Activated CD8-positive, alpha-beta memory T cell treated with anti-CD3 and anti-CD28 coated beads, Interleukin-2, amount 50 U/mL, for 4 hours (primary cell): ENCODE measurements around the gene PEF1.
A peak's percentile ranks its signal among the peaks of the same experiment; 100 is the strongest.

Experiments used
- DNase-seq: peaks from one replicate; pipeline ENCODE4 v3.0.0-alpha.2; 2020

PEF1 gene

DNA sequence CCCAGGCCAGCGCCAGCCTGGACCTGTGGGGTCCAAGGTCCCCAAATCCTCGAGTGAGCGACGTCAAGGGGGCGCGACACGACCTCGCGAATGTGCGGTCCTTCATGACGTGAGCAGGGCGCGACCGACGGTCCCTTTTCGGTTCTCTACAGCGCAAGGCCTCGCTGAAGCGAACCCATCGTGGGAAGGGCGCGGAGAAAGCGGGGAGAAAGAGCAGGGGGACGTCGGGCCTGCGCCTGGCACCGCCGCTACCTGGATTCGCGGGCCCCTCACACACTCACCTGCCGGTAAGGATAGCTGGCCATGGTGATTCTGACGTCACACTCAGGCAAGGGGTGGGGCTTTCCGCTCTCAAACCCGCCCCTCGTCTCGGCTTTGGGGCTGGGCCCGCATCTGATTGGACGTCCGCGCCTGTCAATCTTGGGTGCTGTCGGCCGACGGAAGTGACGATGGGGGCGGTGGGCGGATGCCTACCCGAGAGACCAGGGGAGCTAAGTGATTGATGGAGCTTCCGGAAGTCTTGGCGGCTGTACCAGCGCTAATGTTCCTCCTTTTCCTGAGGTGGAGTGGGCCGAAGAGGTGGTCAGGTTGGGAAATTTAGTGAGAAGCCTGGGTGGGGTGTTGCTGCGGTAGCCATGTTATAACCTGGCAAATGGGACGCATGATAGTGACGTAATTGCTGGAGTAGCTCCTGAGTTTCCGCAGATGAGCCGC lies at the start of gene PEF1:
TSS of gene PEF1 (minus strand) at position 317 of the 714 bp plus-strand sequence. CDS start at position 305, 12 bp downstream.
- peak; percentile 99 for DNase-seq

DNA sequence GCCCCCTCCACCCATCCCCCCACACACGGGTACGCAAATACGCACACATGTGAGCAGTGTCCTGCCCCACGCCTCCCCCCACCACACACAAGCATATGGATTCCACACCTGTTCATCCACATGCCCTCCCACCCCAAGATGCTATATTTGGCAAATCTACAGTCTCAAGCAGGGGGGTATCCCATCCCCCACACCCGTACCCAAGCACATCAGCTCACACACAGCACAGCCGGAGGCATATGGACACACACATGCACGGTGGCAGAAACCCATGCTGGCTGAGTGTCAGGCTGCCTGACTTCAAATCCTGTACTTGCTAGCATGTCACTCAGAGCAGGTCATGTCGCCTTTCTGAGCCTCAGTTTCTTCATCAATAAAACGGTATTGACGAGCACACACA lies 48.6 kb upstream of the PEF1 start:
- no peak for DNase-seq

DNA sequence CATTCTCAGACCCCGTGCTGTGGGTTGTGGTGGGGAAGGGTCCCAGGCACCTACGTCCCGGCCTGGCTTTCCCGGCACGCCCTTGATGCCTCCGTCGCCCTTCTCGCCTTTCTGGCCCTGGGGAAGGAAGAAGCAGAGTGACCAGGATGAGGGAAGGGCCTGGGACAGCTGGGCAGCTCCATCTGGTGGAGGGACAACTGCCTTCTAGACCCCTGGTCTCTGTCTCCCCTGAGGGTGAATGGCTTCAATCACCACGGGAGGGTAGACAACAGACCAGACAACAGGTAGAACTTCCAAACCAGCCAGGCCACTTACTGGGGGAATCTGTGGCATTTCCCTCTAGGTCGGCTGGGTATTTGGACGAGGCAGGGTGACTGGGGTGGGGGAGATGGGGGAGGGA lies 47.3 kb upstream of the PEF1 start:
- DNase-seq: no peak

DNA sequence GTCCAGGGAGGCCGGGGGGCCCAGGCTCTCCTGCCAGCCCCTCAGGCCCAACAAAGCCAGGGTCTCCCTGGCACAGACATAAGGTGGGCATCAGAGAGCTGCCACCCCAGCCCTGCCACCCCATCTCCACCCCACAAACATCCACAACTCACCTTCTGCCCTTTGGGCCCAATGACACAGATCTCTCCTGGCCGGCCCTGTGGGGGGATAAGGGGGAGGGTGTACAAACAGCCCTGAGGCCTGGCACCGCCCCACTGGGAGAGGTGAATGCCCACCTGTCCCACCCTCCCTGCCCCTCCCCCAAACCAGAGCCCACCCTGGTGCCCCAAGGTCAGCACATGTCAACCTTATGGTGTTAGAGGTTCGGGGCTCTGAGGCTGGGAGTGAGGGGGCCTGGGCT lies 46.8 kb upstream of the PEF1 start:
- no peak for DNase-seq

- DNase-seq: no peak
These were observed 46.2 kb upstream of the PEF1 start for GRCh38 chr1:31690921-31691320.

DNA sequence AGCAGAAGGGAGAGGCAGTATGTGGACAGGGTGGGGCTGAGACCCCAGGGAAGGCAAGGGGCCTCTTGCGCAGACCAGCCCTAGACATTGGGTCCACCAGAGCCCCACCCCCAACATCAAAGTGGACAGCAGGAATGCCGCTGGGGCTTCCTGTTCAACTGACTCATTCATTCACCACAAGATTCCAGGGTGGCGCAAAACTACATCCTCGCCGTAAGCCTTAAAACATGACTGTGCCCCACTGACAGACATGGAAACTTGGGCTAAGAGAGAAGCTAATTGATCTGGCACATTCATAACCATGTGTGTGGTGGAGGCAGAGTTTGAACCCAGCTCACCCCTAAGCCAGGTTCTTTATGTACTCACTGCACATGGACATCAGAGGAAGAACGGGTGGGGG lies 45.2 kb upstream of the PEF1 start:
- no peak for DNase-seq

DNA sequence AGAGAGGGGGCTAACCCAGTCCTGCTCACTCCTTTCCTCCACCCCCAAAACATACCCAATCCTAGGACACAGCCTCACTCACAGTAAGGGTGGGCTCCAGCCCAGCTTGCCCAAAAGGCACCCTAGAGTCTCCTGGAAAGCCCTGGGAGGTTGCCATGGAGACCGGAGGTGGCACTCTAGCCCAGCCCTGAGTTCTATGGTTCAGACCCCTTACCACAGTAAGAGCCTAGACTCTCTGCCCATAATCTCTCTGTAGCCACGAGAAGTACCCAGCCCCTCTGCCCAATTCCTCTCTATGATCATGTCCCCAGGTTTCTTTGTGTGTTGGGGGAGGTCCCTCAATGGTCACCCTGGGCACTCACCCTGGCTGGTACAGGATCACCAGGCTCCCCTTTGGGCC lies 44.7 kb upstream of the PEF1 start:
- DNase-seq: no peak

- DNase-seq: no peak
These were observed 43.7 kb upstream of the PEF1 start for GRCh38 chr1:31688233-31688918.

DNA sequence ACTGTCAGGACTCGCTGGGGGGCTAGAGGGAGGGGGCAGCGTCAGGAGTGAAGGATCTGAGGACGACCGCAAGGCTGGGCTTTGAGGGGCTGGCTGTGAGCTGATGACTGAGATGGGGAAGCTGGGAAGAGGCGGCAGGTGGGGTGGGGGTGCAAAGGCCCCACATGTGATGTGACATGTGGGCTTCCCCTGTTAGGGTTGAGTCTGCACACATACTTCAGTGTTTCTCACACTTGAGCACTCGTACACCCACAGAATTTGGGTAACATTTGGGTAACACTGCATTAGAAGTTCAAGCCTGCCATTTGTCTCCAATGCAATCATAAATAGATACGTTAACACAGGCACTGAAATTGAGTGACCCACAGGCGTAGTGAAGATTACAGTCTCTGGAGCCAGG lies 42.9 kb upstream of the PEF1 start:
- DNase-seq: no peak

GRCh38 chr1:31685795-31686194 lies 41.1 kb upstream of the PEF1 start:
- DNase-seq: no peak

DNA sequence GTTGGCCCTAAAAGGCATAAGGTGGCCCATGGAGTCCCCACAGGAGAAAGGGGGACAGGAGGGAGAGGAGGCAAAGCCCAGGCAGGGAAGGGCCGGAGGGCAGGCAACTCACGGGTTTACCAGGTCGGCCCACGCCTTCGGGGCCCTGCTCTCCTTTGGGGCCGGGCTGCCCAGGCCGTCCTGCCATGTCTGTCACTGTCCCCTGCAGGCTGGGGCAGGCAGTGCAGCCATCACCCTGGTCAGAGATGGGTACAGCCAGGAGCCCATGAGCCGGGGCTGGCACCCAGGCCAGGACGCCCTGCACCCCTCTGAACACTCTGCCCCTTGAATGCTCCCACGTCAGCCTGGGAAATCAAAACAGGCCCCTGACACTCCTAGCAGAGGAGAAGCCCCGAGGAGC lies 39.3 kb upstream of the PEF1 start:
- no peak for DNase-seq

DNA sequence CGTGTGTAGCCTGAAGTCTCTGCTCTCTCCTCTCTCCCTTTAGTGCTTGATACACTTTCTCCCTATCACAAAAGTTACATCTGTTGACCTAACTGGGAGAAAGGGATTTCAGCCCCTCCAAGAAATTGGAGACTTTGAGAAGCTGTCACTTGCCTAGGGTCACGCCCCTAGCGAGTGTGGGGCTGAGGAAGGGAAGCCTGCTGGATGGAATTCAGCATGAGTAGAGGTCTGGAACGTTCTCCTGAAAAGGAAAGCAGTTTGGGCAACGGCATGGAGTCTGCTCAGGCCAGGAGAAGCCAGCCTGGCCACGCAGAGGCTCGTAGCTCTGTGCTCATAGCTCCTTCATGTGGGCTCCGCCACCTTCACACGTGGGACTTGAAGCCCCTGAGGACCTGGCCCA lies 36.7 kb upstream of the PEF1 start:
- no peak for DNase-seq

DNA sequence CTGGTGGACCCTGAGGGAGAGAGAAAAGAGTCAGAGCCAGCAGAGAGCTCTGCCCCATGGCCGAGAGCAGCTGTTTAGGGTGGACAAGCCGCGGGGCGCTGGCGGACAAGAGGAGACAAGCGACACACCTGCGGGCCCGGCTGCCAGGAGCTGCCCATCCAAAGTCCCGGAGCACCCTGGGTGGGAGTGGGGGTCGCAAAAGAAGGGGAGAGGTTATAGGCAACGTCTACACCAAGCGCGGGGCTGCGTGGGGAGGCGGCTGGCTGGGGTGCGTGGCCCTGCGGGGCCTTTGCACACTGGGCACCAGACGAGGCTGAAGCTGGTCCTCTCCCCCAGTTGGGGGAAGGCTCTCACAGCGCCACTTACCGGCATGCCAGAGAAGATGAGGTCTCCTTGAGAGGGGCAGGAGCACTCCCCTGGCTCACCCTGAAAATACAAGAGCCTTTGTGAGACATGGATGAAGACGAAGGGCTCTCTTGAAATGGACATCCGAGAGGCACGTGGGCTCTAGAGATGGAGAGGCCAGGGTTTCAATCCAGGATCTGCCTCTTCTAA lies 35.1 kb upstream of the PEF1 start:
- DNase-seq: no peak

- no peak for DNase-seq
These were observed 34.4 kb upstream of the PEF1 start for GRCh38 chr1:31679091-31679490.

GRCh38 chr1:31678681-31679080 lies 34.0 kb upstream of the PEF1 start:
- DNase-seq: no peak

DNA sequence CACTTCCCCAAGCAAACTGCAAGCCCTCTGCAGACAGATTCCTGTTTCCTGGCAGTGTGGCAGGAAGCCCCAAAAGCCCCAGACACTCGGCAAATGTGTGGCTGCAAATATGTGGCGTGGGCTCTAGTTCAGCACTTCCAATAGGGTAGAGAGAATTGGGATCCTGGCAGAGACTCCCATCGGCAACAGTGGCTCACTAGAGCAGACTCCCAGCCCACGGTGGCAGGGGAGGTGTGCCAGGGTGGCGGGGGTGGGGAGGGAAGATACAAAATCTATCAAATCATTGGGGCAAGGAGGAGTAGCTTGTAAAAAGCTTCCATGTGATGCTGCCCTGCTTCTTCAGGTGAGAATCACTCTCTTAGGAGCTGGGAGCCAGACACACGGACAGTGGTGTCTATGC lies 33.3 kb upstream of the PEF1 start:
- DNase-seq: no peak

DNA sequence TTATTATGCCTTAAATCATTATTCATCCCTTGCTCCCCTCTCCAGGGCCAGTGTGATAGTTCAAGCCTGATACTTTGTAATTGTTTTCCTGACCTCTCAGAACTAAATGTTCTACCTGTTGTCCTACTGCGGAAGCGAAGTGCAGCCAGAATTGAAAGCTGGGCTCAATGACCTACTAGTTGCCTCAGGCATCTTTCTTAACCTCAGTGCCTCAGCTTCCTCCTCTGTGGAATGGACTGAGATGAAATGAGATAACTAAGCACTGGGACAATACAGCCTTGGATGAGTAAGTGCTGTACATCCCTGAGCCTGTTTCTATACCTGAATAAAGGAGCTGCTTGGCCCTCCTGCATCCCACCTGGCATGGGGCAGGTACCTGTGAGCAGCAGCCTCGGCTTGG lies 32.7 kb upstream of the PEF1 start:
- no peak for DNase-seq

- DNase-seq: no peak
These were observed 31.1 kb upstream of the PEF1 start for GRCh38 chr1:31675756-31676155.

GRCh38 chr1:31675161-31675560 lies 30.5 kb upstream of the PEF1 start:
- DNase-seq: no peak

DNA sequence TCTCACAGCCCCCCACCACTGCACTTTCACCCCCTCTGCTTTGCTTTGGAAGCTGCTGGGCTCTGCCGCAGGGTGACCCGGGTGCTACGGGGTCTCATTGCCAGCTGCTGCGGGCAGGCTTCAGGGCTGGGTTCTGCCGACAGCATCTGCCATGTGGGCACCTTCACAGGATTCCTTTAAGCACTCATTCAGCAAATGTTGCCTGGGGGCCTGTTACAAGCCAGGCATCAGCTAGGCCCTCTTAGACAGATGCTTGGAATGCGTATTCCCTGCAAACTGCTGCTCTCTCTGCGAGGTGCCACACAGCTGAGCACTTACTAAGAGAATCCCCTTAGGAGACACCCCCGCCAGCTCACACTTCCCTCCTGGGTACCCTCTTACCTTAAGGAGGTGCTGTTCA lies 29.9 kb upstream of the PEF1 start:
- DNase-seq: no peak

GRCh38 chr1:31673433-31673832 lies 28.8 kb upstream of the PEF1 start:
- DNase-seq: no peak

- no peak for DNase-seq
These were observed 28.3 kb upstream of the PEF1 start for GRCh38 chr1:31672986-31673385.

GRCh38 chr1:31671561-31672201 lies 27.0 kb upstream of the PEF1 start:
- DNase-seq: no peak

GRCh38 chr1:31671147-31671546 lies 26.5 kb upstream of the PEF1 start:
- no peak for DNase-seq
